ENCODE results near the gene DTX1. TPM values are rescaled to one million over a fixed set of nuclear protein-coding genes. Genes with fewer than 3 reads are reported as not detected.

DTX1 gene
- total RNA-seq: 0.18 TPM in 1 of 2 replicates, not detected in the other

GRCh38 chr12:113056631-113057488 is at the start of gene DTX1:
Gene DTX1, plus strand, starts transcription at chr12:113056730. Its CDS starts 1,463 bp downstream, at chr12:113058193.

GRCh38 chr12:113135178-113136127 is 78.9 kb downstream of the DTX1 start, which contains the start of gene RASAL1:
Gene RASAL1, minus strand, starts transcription at chr12:113135761. Its CDS starts 299 bp downstream, at chr12:113135462.

Other genes starting within 250 kb of the DTX1 start
- 0.28 and 0.65 TPM in 2 replicates for gene OAS1, start 149.8 kb upstream of the DTX1 start, total RNA-seq
- 1.0 and 1.6 TPM in 2 replicates for gene OAS3, start 118.3 kb upstream of the DTX1 start, total RNA-seq
- 0.55 and 0.71 TPM in 2 replicates for gene OAS2, start 78.2 kb upstream of the DTX1 start, total RNA-seq
- not detected in 2 replicates for gene RASAL1, start 79.0 kb downstream of the DTX1 start, total RNA-seq
- not detected in 2 replicates for gene CFAP73, start 93.0 kb downstream of the DTX1 start, total RNA-seq
- 25.2 and 30.2 TPM in 2 replicates for gene DDX54, start 128.7 kb downstream of the DTX1 start, total RNA-seq
- 9.7 and 17.7 TPM in 2 replicates for gene RITA1, start 129.0 kb downstream of the DTX1 start, total RNA-seq
- gene TPCN1, start 164.7 kb downstream of the DTX1 start, total RNA-seq: 16.9 and 26.6 TPM in 2 replicates